ENCODE results near the gene GOSR2.

Gene GOSR2

DNA sequence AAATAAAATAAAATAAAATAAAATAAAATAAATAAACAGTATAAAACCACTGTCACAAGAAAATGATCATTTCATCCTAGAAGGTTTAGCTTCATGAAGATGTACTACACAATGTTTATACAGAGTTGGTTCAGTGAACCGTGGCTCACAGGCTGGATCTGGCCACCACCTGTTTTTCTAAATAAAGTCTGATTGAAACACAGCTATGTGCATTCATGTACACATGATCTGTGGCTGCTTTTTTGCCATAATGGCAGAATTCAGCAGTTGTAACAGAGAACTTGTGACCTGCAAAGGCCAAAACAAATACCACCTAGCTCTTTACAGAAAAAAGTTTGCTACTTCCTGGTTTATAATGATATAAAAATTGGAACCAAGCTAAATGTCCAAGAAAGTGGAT lies 68.7 kb downstream of the GOSR2 start:
- no peak for DNase-seq (ENCODE audit: low read depth in 2 of 2)

All from stimulated activated CD8-positive, alpha-beta memory T cell treated with anti-CD3 and anti-CD28 coated beads, Interleukin-2, amount 100 ng/mL, for 1 hour (primary cell).